PC-3 (cell line): Measurements from ENCODE around the gene ST7. TPM values are rescaled to one million over a fixed set of nuclear protein-coding genes. Genes with fewer than 3 reads are reported as not detected.
A peak's percentile ranks its signal among the peaks of the same experiment; 100 is the strongest.
"Not testable (repeated sequence)": the region's sequence is repeated elsewhere in the genome, so short reads cannot be mapped to it uniquely, and the experiment has no call there.

Experiments
- ATAC-seq: fragments of 200-7000 bp; cut with Tn5 transposase; 2 replicates; pipeline ENCODE4 v1.9.1; 2020; ENCODE audit warnings: mild to moderate bottlenecking, moderate library complexity
- BruUV-seq: library from RNA; stranded (reverse); fragments of 400-500 nt; replicated peaks from 2 replicates; lab custom pipeline; 2021; lab: Mats Ljungman, UMichigan
- CTCF ChIA-PET: fragments of 300-600 bp; sonication (Branson Sonifier 250); formaldehyde crosslinking; loops from one replicate; lab custom pipeline; 2022; ENCODE audit warnings: antibody characterized with exemption; lab: Charles Lee
- POLR2A ChIA-PET: fragments of 300-600 bp; sonication (Branson Sonifier 250); formaldehyde crosslinking; loops from one replicate; lab custom pipeline; 2022; ENCODE audit warnings: antibody characterized with exemption; ENCODE audit not compliant: unreplicated experiment; lab: Charles Lee
- DNase-seq: peaks from one replicate; pipeline ENCODE4 v3.0.0-alpha.2; 2015
- H2AFZ ChIP-seq: fragments of 300-600 bp; sonication (generic); 2 replicates; pipeline ENCODE4 v1.6.0; 2016; ENCODE audit warnings: antibody characterized with exemption, low read length
- H3F3A ChIP-seq: fragments of 300-600 bp; sonication (generic); one replicate; pipeline ENCODE4 v1.6.0; 2017; ENCODE audit warnings: antibody characterized with exemption, low read length, control low read depth, mild to moderate bottlenecking; ENCODE audit not compliant: unreplicated experiment
- H3K27ac ChIP-seq: fragments of 300-600 bp; sonication (generic); 2 replicates; pipeline ENCODE4 v1.5.1; 2016; ENCODE audit warnings: mild to moderate bottlenecking, low read length
- H3K27me3 ChIP-seq: fragments of 300-600 bp; sonication (generic); 2 replicates; pipeline ENCODE4 v1.6.1; 2016; ENCODE audit warnings: low read length, mixed read lengths
- H3K36me3 ChIP-seq: fragments of 300-600 bp; sonication (generic); 2 replicates; pipeline ENCODE4 v1.6.1; 2016; ENCODE audit warnings: low read depth, mixed run types, low read length, mixed read lengths
- H3K4me1 ChIP-seq: fragments of 300-600 bp; sonication (generic); 2 replicates; pipeline ENCODE4 v1.5.1; 2016; ENCODE audit warnings: low read length; ENCODE audit not compliant: insufficient read depth
- H3K4me2 ChIP-seq: fragments of 300-600 bp; sonication (generic); 2 replicates; pipeline ENCODE4 v1.6.0; 2016; ENCODE audit warnings: low read length
- H3K4me3 ChIP-seq: fragments of 300-600 bp; sonication (generic); 2 replicates; pipeline ENCODE4 v1.5.1; 2016; ENCODE audit warnings: mild to moderate bottlenecking, low read length, mixed read lengths
- H3K79me2 ChIP-seq: fragments of 300-600 bp; sonication (generic); 2 replicates; pipeline ENCODE4 v1.6.1; 2017; ENCODE audit warnings: low read length, mixed read lengths
- H3K9ac ChIP-seq: fragments of 300-600 bp; sonication (generic); 2 replicates; pipeline ENCODE4 v1.6.0; 2016; ENCODE audit warnings: mild to moderate bottlenecking, low read length
- H3K9me2 ChIP-seq: fragments of 300-600 bp; sonication (generic); replicated peaks from 2 replicates; pipeline ENCODE4 v1.6.1; 2016; ENCODE audit warnings: mixed run types, low read length, mixed read lengths
- H3K9me3 ChIP-seq: fragments of 300-600 bp; sonication (generic); 2 replicates; pipeline ENCODE4 v1.6.1; 2016; ENCODE audit warnings: low read length, mixed read lengths
- H4K20me1 ChIP-seq: fragments of 300-600 bp; sonication (generic); 2 replicates; pipeline ENCODE4 v1.6.1; 2016; ENCODE audit warnings: low read length, mixed read lengths
- EZH2 ChIP-seq: fragments of 300-600 bp; sonication (generic); IDR thresholded peaks from one replicate; pipeline ENCODE4 v1.6.1; 2017; ENCODE audit warnings: antibody characterized with exemption, mild to moderate bottlenecking, low read length; ENCODE audit not compliant: unreplicated experiment
- EZH2phosphoT487 ChIP-seq: fragments of 300-600 bp; sonication (generic); IDR thresholded peaks from 2 replicates; pipeline ENCODE4 v1.6.1; 2018; ENCODE audit warnings: mild to moderate bottlenecking, antibody characterized with exemption, low read length, borderline replicate concordance
- intact Hi-C: fragments of 100-400 bp; cut with micrococcal nuclease; formaldehyde crosslinking; loops from 2 replicates; pipeline ENCODE4 v1.9.0; 2023
- total RNA-seq: library from RNA; depleted of rRNA; stranded (reverse); fragments of >200 nt; gene quantifications from 2 replicates; pipeline ENCODE4 v1.2.3, GENCODE V29; 2014
- TF ChIP-seq, protein P1 (sequence below): fragments of 300-600 bp; sonication (generic); conservative IDR thresholded peaks from 2 replicates; pipeline ENCODE4 v1.5.1; 2017; ENCODE audit warnings: antibody characterized with exemption, low read depth, mild to moderate bottlenecking, low read length

The ST7 gene
- total RNA-seq, 1 experiment from 2014 or later = 19.7 TPM

- no peak for DNase-seq
- BruUV-seq = no TSS peak
- ChIA-PET POLR2A (no interaction called here), CTCF (interaction anchor here (0.6 kb wide), 1 partner anchor 474 kb away, joined by 3 read pairs; no protein-coding TSS in a partner anchor)
- no peaks in the 10 kb centered on the region for H3K9me3 ChIP-seq
- no peak overlapping the region for H3K4me3 ChIP-seq
- H3K4me1 ChIP-seq = peaks cover 11% of the 10 kb centered on the region
- intact Hi-C loops = no loop called here
- no peaks in the 10 kb centered on the region for H4K20me1 ChIP-seq
- no peaks in the 10 kb centered on the region for H3K36me3 ChIP-seq
- no peaks in the 10 kb centered on the region for H3K9me2 ChIP-seq
- no peak for TF ChIP-seq EZH2phosphoT487
- TF ChIP-seq, protein P1, sequence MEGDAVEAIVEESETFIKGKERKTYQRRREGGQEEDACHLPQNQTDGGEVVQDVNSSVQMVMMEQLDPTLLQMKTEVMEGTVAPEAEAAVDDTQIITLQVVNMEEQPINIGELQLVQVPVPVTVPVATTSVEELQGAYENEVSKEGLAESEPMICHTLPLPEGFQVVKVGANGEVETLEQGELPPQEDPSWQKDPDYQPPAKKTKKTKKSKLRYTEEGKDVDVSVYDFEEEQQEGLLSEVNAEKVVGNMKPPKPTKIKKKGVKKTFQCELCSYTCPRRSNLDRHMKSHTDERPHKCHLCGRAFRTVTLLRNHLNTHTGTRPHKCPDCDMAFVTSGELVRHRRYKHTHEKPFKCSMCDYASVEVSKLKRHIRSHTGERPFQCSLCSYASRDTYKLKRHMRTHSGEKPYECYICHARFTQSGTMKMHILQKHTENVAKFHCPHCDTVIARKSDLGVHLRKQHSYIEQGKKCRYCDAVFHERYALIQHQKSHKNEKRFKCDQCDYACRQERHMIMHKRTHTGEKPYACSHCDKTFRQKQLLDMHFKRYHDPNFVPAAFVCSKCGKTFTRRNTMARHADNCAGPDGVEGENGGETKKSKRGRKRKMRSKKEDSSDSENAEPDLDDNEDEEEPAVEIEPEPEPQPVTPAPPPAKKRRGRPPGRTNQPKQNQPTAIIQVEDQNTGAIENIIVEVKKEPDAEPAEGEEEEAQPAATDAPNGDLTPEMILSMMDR = no peak
- no peak for TF ChIP-seq EZH2
- H3K79me2 ChIP-seq = peaks cover 27% of the 10 kb centered on the region; the same call in 1 of the 2 replicates
- no peak overlapping the region for H3K9ac ChIP-seq
- H2AFZ ChIP-seq = no peak overlapping the region
- no peaks in the 10 kb centered on the region for H3K27me3 ChIP-seq
- ATAC-seq = no peak
- no peak overlapping the region for H3K4me2 ChIP-seq
- H3K27ac ChIP-seq = no peak overlapping the region
- H3F3A ChIP-seq = no peaks in the 10 kb centered on the region
Observed at GRCh38 chr7:116971869-116972268, 18.6 kb downstream of the ST7 start.

DNA sequence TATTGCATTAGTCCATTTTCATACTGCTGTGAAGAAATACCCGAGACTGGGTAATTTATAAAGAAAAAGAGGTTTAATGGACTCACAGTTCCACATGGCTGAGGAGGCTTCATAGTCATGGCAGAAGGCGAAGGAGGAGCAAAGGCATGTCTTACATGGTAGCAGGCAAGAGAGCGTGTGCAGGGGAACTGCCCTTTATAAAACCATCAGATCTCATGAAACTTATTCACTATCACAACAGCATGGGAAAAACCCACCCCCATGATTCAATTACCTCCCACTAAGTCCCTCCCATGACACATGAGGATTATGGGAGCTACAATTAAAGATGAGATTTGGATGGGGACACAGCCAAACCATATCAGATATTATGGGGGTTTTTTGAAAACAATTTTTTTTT is 21.7 kb downstream of the ST7 start:
- peaks cover 12% of the 10 kb centered on the region for H3K4me1 ChIP-seq
- DNase-seq, BruUV-seq, H3K9me2 ChIP-seq, ATAC-seq, H3F3A ChIP-seq, H2AFZ ChIP-seq, H3K36me3 ChIP-seq, H4K20me1 ChIP-seq, H3K9me3 ChIP-seq, H3K27ac ChIP-seq, H3K4me2 ChIP-seq, H3K9ac ChIP-seq, POLR2A ChIA-PET, intact Hi-C loops, CTCF ChIA-PET, H3K4me3 ChIP-seq, H3K27me3 ChIP-seq: not testable (repeated sequence)
- peaks cover 11% of the 10 kb centered on the region; the same call in 1 of the 2 replicates for H3K79me2 ChIP-seq

- no peaks in the 10 kb centered on the region for H3K36me3 ChIP-seq
- no peaks in the 10 kb centered on the region for H3K79me2 ChIP-seq
- intact Hi-C loops = no loop called here
- H3F3A ChIP-seq = no peaks in the 10 kb centered on the region
- H3K27me3 ChIP-seq = no peaks in the 10 kb centered on the region
- H3K9me3 ChIP-seq = no peaks in the 10 kb centered on the region
- H3K27ac ChIP-seq = no peak overlapping the region
- DNase-seq = peak; percentile 16
- H3K9ac ChIP-seq = no peak overlapping the region
- no peak overlapping the region for H3K4me2 ChIP-seq
- POLR2A ChIA-PET = no interaction called here
- CTCF ChIA-PET = no interaction called here
- no peak overlapping the region for H3K4me3 ChIP-seq
- no peaks in the 10 kb centered on the region for H3K9me2 ChIP-seq
- no peaks in the 10 kb centered on the region for H4K20me1 ChIP-seq
- no TSS peak for BruUV-seq
- no peak overlapping the region for H2AFZ ChIP-seq
- no peak for ATAC-seq
- no peak for TF ChIP-seq EZH2phosphoT487
- TF ChIP-seq EZH2 = no peak
- TF ChIP-seq, protein P1 = no peak
- H3K4me1 ChIP-seq = 0 out of 2 replicates have a peak, but pooled peaks cover 3% of the 10 kb centered on the region
Observed at GRCh38 chr7:116977172-116977571, 23.9 kb downstream of the ST7 start.
